CD4-positive, alpha-beta T cell treated with Interleukin-17A for 4 hours (primary cell): ENCODE measurements around the gene GPC5.

Experiments used
- DNase-seq: peaks from one replicate; pipeline ENCODE4 v3.0.0-alpha.2; 2020; ENCODE audit warnings: mixed read lengths

The GPC5 gene

DNA sequence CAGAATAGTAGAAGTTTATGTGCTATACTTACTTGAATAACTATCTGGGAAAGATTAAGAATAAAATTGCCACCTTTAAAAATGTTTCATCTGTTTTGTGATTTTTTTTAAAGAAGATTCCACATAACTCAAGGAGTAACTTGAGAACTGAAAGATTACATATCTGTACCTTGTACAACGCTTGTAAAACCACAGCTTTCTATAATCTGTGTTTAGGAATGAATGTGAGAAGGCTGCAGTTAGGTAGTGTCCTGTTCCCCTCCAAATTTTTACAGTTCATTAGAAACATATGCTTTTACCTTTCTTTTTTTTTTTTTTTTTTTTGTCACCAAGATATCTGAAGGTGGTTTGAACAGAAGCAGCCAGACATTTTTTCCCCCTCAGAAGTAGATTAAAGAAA is 1515.4 kb downstream of the GPC5 start:
- no peak for DNase-seq
